NCI-H69 (cell line): ENCODE data around the gene IFT172.
"Not testable (repeated sequence)": the region's sequence is repeated elsewhere in the genome, so short reads cannot be mapped to it uniquely, and the experiment has no call there.

Source experiments
- DNase-seq: peaks from one replicate; lab custom pipeline; 2025; lab: John Stamatoyannopoulos, UW

Gene IFT172

GRCh38 chr2:27428213-27428977 lies 61.1 kb downstream of the IFT172 start, which contains the start of gene NRBP1:
NRBP1 (plus strand) TSS chr2:27428631; CDS start chr2:27433274, 4,643 bp downstream.
- DNase-seq: peak; percentile 90

GRCh38 chr2:27427863-27428212 lies 61.7 kb downstream of the IFT172 start:
- no peak for DNase-seq

- not testable (repeated sequence) for DNase-seq
Measured at GRCh38 chr2:27425039-27425438, 64.5 kb downstream of the IFT172 start.

- no peak for DNase-seq
Measured at GRCh38 chr2:27422958-27423357, 66.6 kb downstream of the IFT172 start.

GRCh38 chr2:27421660-27422250 lies 67.8 kb downstream of the IFT172 start:
- DNase-seq: no peak

GRCh38 chr2:27420996-27421395 lies 68.5 kb downstream of the IFT172 start:
- no peak for DNase-seq

GRCh38 chr2:27416151-27416550 lies 73.4 kb downstream of the IFT172 start:
- DNase-seq: no peak

GRCh38 chr2:27412419-27413152 lies 77.0 kb downstream of the IFT172 start:
- DNase-seq: no peak

- DNase-seq: peak; percentile 95
Measured at GRCh38 chr2:27409321-27410073, 80.0 kb downstream of the IFT172 start, which contains the start of gene PPM1G. PPM1G (minus strand) TSS chr2:27409591; CDS start chr2:27409422, 169 bp downstream.

GRCh38 chr2:27408601-27409320 lies 80.8 kb downstream of the IFT172 start:
- peak; percentile 54 for DNase-seq

- peak; percentile 73 for DNase-seq
Measured at GRCh38 chr2:27407798-27408491, 81.6 kb downstream of the IFT172 start.

- no peak for DNase-seq
Measured at GRCh38 chr2:27400348-27401135, 89.0 kb downstream of the IFT172 start.

- DNase-seq: no peak
Measured at GRCh38 chr2:27398962-27399361, 90.6 kb downstream of the IFT172 start.
